ENCODE measurements around the gene ADD1. TPM values are rescaled to one million over a fixed set of nuclear protein-coding genes. Genes with fewer than 3 reads are reported as not detected.
"Not testable (repeated sequence)": the region's sequence is repeated elsewhere in the genome, so short reads cannot be mapped to it uniquely, and the experiment has no call there.

The ADD1 gene
- polyA plus RNA-seq, 3 donors: 76.1 to 122 (median 103) TPM

DNA sequence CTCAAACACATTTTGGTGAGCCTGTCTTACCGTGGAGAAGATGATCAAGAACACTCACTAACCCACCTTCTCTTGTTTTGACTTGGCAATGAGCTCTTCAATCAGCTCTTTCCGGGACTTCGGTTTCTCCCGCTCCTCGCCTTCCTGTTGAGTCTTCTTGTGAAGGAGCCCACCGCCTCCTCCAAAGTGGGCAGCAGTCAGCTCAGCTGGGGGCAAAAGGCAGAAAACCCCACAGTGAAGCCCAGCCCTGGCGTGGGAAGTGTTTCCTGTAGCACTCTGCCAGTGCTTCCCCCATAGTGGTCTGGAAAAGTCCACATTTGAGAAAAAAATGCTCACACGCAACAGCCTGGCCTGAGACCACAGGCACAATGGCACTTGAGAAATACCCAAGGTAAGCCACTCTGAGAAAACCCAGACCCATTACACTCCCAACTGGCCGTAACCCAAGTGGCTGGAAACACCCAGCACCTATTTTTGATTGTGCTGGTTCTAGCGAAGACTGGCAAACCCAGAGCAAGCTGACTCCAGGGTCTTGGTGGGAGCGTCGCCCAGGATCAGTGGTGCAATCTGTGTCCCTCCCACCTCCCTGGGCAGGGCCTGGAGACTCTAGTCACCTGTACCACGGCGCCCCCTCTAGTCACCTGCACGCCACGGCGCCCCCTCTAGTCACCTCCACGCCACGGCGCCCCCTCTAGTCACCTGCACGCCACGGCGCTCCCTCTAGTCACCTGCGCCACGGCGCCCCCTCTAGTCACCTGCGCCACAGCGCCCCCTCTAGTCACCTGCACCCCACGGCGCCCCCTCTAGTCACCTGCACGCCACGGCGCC, 110.9 kb downstream of the ADD1 start:
- 78% methylated on average over 15 of the region's 33 CpGs for WGBS (ENCODE audit: insufficient coverage)
- no peaks in the 10 kb centered on the region for H3K9me3 ChIP-seq (replicated peaks in 1 of 2; ENCODE audit: control insufficient read depth in 1 of 2, insufficient read depth in 1 of 2, low read length in 2 of 2)
- Mint-ChIP-seq H3K36me3 (peaks cover 77 to 92% of the 10 kb centered on the region in 2 donors), H3K4me3 (no peak overlapping the region), H3K9me3 (no peaks in the 10 kb centered on the region), H3K27ac (peak overlapping the region in 5 of 7 donors; percentile 77 to 91 (median 86)), H3K27me3 (ENCODE audit: low read depth in 3 of 3) (peaks cover 0 to 2% (median 0%) of the 10 kb centered on the region in 3 donors), H3K4me1 (peaks cover 3% of the 10 kb centered on the region)
- no peak overlapping the region for H3K4me2 ChIP-seq (replicated peaks; ENCODE audit: extremely low read depth, low read length, poor library complexity, severe bottlenecking)
- no peaks in the 10 kb centered on the region for H3K27me3 ChIP-seq (ENCODE audit: control insufficient read depth in 2 of 2, insufficient read depth in 2 of 2, low read length in 2 of 2)
- H4K20me1 ChIP-seq (ENCODE audit: insufficient read depth, low read length): peaks cover 46% of the 10 kb centered on the region
- peak overlapping the region in 1 of 2 donors; percentile 38 for H3K27ac ChIP-seq (ENCODE audit: low read depth in 1 of 2, low read length in 2 of 2)
- DNase-seq: no peak
- peaks cover 76 to 89% of the 10 kb centered on the region in 2 donors for H3K36me3 ChIP-seq (replicated peaks in 1 of 2; ENCODE audit: control insufficient read depth in 1 of 2, insufficient read depth in 2 of 2, low read length in 2 of 2)
- H3K4me1 ChIP-seq (ENCODE audit: control insufficient read depth in 1 of 2, insufficient read depth in 2 of 2, low read length in 2 of 2): no peaks in the 10 kb centered on the region
- no peak overlapping the region for H3K9ac ChIP-seq (ENCODE audit: insufficient read depth, low read length, poor library complexity, severe bottlenecking)
- H2AFZ ChIP-seq (ENCODE audit: insufficient read depth, low read depth, low read length, poor library complexity, severe bottlenecking): no peak overlapping the region
- H3K79me2 ChIP-seq (ENCODE audit: insufficient read depth, low read length): peaks cover 18% of the 10 kb centered on the region
- no peak overlapping the region for H3K4me3 ChIP-seq (replicated peaks in 1 of 3; ENCODE audit: low read depth in 2 of 3, low read length in 3 of 3)
- peak; percentile 17 for TF ChIP-seq CTCF (IDR thresholded peaks at IDR 0.05)
- intact Hi-C loops (cut with micrococcal nuclease): no loop called here

DNA sequence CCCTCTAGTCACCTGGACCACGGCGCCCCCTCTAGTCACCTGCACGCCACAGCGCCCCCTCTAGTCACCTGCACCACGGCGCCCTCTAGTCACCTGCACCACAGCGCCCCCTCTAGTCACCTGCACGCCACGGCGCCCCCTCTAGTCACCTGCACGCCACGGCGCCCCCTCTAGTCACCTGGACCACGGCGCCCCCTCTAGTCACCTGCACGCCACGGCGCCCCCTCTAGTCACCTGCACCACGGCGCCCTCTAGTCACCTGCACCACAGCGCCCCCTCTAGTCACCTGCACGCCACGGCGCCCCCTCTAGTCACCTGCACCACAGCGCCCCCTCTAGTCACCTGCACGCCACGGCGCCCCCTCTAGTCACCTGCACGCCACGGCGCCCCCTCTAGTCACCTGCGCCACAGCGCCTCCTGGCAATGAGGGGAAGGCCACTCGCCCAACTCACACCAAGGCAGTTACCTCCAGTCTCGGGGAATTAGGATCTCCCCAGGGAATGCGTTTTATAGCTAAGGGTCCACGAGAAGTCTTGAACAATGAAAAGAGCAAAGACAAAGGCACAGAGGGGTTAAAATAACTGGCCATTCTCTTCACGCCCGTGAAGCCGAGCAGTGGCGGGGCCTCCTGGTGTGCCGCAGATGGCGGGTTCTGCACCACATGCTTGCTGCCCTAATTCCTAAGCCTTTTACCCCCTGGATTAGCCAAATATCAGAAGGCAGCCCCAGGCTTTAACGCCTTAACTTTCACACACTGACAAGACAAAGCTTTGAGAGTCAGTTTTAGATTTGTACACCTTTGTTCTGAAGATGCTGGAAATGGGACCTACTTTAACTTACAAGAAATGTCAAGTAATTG, 111.8 kb downstream of the ADD1 start:
- intact Hi-C loops (cut with micrococcal nuclease); H3K4me1 Mint-ChIP-seq; H3K4me3 Mint-ChIP-seq; DNase-seq; H3K4me3 ChIP-seq (replicated peaks in 1 of 3; ENCODE audit: low read depth in 2 of 3, low read length in 3 of 3); H3K9me3 Mint-ChIP-seq; H3K4me1 ChIP-seq (ENCODE audit: control insufficient read depth in 1 of 2, insufficient read depth in 2 of 2, low read length in 2 of 2); H3K27ac ChIP-seq (ENCODE audit: low read depth in 1 of 2, low read length in 2 of 2); H2AFZ ChIP-seq (ENCODE audit: insufficient read depth, low read depth, low read length, poor library complexity, severe bottlenecking); H3K9me3 ChIP-seq (replicated peaks in 1 of 2; ENCODE audit: control insufficient read depth in 1 of 2, insufficient read depth in 1 of 2, low read length in 2 of 2); H3K27me3 ChIP-seq (ENCODE audit: control insufficient read depth in 2 of 2, insufficient read depth in 2 of 2, low read length in 2 of 2); H3K9ac ChIP-seq (ENCODE audit: insufficient read depth, low read length, poor library complexity, severe bottlenecking); H3K27me3 Mint-ChIP-seq (ENCODE audit: low read depth in 3 of 3); H3K4me2 ChIP-seq (replicated peaks; ENCODE audit: extremely low read depth, low read length, poor library complexity, severe bottlenecking): not testable (repeated sequence)
- 100% methylated on average over 17 of the region's 44 CpGs for WGBS (ENCODE audit: insufficient coverage)
- peaks cover 68 to 81% of the 10 kb centered on the region in 2 donors for H3K36me3 ChIP-seq (replicated peaks in 1 of 2; ENCODE audit: control insufficient read depth in 1 of 2, insufficient read depth in 2 of 2, low read length in 2 of 2)
- TF ChIP-seq CTCF (IDR thresholded peaks at IDR 0.05): peak; percentile 7
- peak overlapping the region in 1 of 7 donors; percentile 21 for H3K27ac Mint-ChIP-seq
- H3K36me3 Mint-ChIP-seq: peaks cover 68 to 85% of the 10 kb centered on the region in 2 donors
- H4K20me1 ChIP-seq (ENCODE audit: insufficient read depth, low read length): peaks cover 54% of the 10 kb centered on the region
- H3K79me2 ChIP-seq (ENCODE audit: insufficient read depth, low read length): peaks cover 27% of the 10 kb centered on the region
